ENCODE data around the gene MRPS18A.

DNA sequence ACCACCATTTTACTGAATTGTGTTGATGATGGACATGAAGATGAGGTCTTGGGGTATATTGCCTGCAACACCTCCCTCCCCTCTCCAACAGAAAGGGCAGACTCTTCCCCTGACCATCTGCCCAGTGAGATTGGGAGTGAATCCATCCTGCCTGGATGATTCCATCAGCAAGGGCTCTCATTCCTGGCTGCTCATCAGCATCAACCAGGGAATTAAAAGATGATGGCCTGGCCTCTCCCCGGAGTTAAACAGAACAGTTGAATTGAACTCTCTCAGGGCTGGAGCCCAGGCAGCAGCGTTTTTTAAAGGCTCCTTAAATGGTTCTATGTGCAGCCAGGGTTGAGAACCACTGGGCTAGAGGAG, 14.6 kb upstream of the MRPS18A start:
- TF ChIP-seq, protein P1, sequence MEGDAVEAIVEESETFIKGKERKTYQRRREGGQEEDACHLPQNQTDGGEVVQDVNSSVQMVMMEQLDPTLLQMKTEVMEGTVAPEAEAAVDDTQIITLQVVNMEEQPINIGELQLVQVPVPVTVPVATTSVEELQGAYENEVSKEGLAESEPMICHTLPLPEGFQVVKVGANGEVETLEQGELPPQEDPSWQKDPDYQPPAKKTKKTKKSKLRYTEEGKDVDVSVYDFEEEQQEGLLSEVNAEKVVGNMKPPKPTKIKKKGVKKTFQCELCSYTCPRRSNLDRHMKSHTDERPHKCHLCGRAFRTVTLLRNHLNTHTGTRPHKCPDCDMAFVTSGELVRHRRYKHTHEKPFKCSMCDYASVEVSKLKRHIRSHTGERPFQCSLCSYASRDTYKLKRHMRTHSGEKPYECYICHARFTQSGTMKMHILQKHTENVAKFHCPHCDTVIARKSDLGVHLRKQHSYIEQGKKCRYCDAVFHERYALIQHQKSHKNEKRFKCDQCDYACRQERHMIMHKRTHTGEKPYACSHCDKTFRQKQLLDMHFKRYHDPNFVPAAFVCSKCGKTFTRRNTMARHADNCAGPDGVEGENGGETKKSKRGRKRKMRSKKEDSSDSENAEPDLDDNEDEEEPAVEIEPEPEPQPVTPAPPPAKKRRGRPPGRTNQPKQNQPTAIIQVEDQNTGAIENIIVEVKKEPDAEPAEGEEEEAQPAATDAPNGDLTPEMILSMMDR (IDR thresholded peaks at IDR 0.05; ENCODE audit: low read length) = no peak
- TF ChIP-seq EZH2 (IDR thresholded peaks at IDR 0.05; ENCODE audit: borderline replicate concordance, low read length) = no peak
